Astrocyte of the spinal cord (primary cell): ENCODE results near the gene CANX.

Source experiments
- DNase-seq: peaks from one replicate; pipeline ENCODE4 v3.0.0; 2011; ENCODE audit warnings: low read depth, low spot score
- H3K4me3 ChIP-seq: 2 replicates; pipeline ENCODE4 v1.5.1; 2011; ENCODE audit warnings: low read depth, mild to moderate bottlenecking, low read length, moderate library complexity
- CTCF ChIP-seq: IDR thresholded peaks from 2 replicates; pipeline ENCODE4 v1.5.1; 2012; ENCODE audit warnings: low read depth, mild to moderate bottlenecking, low read length, inconsistent platforms
- in situ Hi-C: cut with HindIII; loops from 2 replicates; pipeline ENCODE4 v1.10.0; 2017; ENCODE audit warnings: low sequenced_read_pairs

Gene CANX

GRCh38 chr5:179766726-179767455 lies 68.1 kb downstream of the CANX start:
- peak overlapping the region; percentile 8 for H3K4me3 ChIP-seq
- DNase-seq, result no peak
- in situ Hi-C loops, result no loop called here
- no peak for TF ChIP-seq CTCF

GRCh38 chr5:179767496-179768100 lies 68.8 kb downstream of the CANX start:
- no peak for DNase-seq

GRCh38 chr5:179768326-179769085 lies 69.7 kb downstream of the CANX start:
- in situ Hi-C loops, result no loop called here
- no peak for DNase-seq
- peak; percentile 31 for TF ChIP-seq CTCF
- H3K4me3 ChIP-seq, result no peak overlapping the region

More at GRCh38 chr5:179767496-179768100, 68.8 kb downstream of the CANX start:
- TF ChIP-seq CTCF, result no peak
- no peak overlapping the region for H3K4me3 ChIP-seq
- in situ Hi-C loops, result no loop called here

- no peak overlapping the region for H3K4me3 ChIP-seq
- DNase-seq, result no peak
- no peak for TF ChIP-seq CTCF
- in situ Hi-C loops, result no loop called here
Measured at GRCh38 chr5:179769271-179769670, 70.5 kb downstream of the CANX start.

GRCh38 chr5:179769796-179770195 lies 71.0 kb downstream of the CANX start:
- in situ Hi-C loops, result no loop called here
- no peak for DNase-seq
- no peak overlapping the region for H3K4me3 ChIP-seq
- TF ChIP-seq CTCF, result no peak

- TF ChIP-seq CTCF, result no peak
- DNase-seq, result no peak
- in situ Hi-C loops, result no loop called here
- no peak overlapping the region for H3K4me3 ChIP-seq
Measured at GRCh38 chr5:179771311-179771895, 72.6 kb downstream of the CANX start.
